Measurements from ENCODE around the gene POLR1F. TPM values are rescaled to one million over a fixed set of nuclear protein-coding genes. Genes with fewer than 3 reads are reported as not detected.
A peak's percentile ranks its signal among the peaks of the same experiment; 100 is the strongest.

Gene POLR1F
- total RNA-seq, 1 experiment from 2014 or later, result 22.3 TPM

DNA sequence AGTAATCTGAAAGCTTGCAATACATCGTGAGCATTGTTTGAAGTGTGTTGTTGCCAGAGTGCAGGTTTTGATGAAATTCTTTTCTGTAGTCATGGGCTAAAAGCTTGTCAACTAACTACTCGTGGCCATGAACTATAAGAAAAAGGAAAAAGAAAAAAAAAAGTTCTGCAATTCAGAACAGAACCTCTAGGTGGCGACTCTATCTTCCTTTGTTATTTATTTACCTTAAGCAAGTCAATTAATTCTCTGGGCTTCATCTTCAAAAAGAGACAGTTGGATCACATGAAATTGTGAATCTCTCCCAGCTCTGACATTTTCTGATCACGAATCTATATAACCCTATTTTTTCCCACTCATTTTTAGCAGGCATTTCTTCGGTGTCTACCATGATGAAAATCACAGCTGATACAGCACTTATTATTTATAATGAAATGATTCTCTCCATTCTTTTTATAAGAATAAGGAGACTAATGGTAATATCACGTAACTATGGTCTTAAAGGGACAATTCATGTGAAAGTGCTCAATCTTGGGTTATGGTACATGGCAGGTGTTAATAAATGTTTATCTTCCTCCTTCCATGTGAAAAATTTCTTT lies 45.8 kb upstream of the POLR1F start:
- ChIA-PET CTCF (interaction anchor here (0.6 to 3.9 kb wide), 10 partner anchors 8 to 844 kb away, joined by 3 to 22 read pairs (median 6); partner anchors contain the start of genes POLR1F and TMEM196), POLR2A (no interaction called here)
- no peak for DNase-seq (ENCODE audit: low spot score)
- Mint-ChIP-seq H3K9me3 (no peaks in the 10 kb centered on the region), H3K4me3 (no peak overlapping the region), H3K36me3 (no peaks in the 10 kb centered on the region), H3K27me3 (ENCODE audit: low read depth) (no peaks in the 10 kb centered on the region), H3K27ac (no peak overlapping the region), H3K4me1 (0 out of 2 replicates have a peak, but pooled peaks cover 2% of the 10 kb centered on the region)
- no peak for ATAC-seq
- no peak for TF ChIP-seq MXD4 (CRISPR knock-in tag; IDR thresholded peaks at IDR 0.05; ENCODE audit: borderline replicate concordance)
- TF ChIP-seq, protein P1, sequence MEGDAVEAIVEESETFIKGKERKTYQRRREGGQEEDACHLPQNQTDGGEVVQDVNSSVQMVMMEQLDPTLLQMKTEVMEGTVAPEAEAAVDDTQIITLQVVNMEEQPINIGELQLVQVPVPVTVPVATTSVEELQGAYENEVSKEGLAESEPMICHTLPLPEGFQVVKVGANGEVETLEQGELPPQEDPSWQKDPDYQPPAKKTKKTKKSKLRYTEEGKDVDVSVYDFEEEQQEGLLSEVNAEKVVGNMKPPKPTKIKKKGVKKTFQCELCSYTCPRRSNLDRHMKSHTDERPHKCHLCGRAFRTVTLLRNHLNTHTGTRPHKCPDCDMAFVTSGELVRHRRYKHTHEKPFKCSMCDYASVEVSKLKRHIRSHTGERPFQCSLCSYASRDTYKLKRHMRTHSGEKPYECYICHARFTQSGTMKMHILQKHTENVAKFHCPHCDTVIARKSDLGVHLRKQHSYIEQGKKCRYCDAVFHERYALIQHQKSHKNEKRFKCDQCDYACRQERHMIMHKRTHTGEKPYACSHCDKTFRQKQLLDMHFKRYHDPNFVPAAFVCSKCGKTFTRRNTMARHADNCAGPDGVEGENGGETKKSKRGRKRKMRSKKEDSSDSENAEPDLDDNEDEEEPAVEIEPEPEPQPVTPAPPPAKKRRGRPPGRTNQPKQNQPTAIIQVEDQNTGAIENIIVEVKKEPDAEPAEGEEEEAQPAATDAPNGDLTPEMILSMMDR (IDR thresholded peaks at IDR 0.05), result peak; percentile 91

DNA sequence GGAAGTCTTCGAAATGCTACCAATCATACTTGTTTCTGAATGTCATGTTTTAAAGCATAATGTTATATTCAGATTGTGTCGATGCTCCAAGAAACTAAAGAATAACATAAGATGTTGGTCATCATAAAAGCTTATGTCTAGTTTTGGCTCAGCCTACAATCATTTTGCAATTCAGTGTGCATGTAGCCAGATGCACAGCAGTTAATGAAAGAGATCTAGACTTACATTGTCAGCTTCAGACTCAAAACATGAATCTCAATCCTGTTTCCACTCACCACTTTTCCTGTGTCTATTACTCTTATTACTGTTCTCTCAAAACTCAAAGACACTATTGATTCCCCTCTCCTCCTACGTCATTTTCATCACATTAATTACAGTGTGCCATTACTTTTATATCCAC lies 43.2 kb upstream of the POLR1F start:
- CTCF ChIA-PET, result no interaction called here
- Mint-ChIP-seq H3K27me3 (ENCODE audit: low read depth) (no peaks in the 10 kb centered on the region), H3K4me3 (no peak overlapping the region), H3K36me3 (no peaks in the 10 kb centered on the region), H3K4me1 (0 out of 2 replicates have a peak, but pooled peaks cover 3% of the 10 kb centered on the region), H3K9me3 (no peaks in the 10 kb centered on the region), H3K27ac (no peak overlapping the region)
- POLR2A ChIA-PET, result no interaction called here
- DNase-seq (ENCODE audit: low spot score) (no peak), ATAC-seq (no peak)
- TF ChIP-seq ZNF317 (CRISPR knock-in tag; IDR thresholded peaks at IDR 0.05; ENCODE audit: borderline replicate concordance, low read depth) (no peak), ZNF232 (CRISPR knock-in tag; IDR thresholded peaks at IDR 0.05) (no peak), TEAD4 (CRISPR knock-in tag; IDR thresholded peaks at IDR 0.05) (no peak), FOXP1 (CRISPR knock-in tag; IDR thresholded peaks at IDR 0.05; ENCODE audit: borderline replicate concordance) (no peak), FOXJ3 (CRISPR knock-in tag; IDR thresholded peaks at IDR 0.05; ENCODE audit: borderline replicate concordance) (no peak), ATF1 (CRISPR knock-in tag; IDR thresholded peaks at IDR 0.05) (no peak), ELF4 (CRISPR knock-in tag; IDR thresholded peaks at IDR 0.05; ENCODE audit: low read depth) (no peak), ESRRA (CRISPR knock-in tag; IDR thresholded peaks at IDR 0.05; ENCODE audit: borderline replicate concordance) (no peak)
- TF ChIP-seq, protein P2, sequence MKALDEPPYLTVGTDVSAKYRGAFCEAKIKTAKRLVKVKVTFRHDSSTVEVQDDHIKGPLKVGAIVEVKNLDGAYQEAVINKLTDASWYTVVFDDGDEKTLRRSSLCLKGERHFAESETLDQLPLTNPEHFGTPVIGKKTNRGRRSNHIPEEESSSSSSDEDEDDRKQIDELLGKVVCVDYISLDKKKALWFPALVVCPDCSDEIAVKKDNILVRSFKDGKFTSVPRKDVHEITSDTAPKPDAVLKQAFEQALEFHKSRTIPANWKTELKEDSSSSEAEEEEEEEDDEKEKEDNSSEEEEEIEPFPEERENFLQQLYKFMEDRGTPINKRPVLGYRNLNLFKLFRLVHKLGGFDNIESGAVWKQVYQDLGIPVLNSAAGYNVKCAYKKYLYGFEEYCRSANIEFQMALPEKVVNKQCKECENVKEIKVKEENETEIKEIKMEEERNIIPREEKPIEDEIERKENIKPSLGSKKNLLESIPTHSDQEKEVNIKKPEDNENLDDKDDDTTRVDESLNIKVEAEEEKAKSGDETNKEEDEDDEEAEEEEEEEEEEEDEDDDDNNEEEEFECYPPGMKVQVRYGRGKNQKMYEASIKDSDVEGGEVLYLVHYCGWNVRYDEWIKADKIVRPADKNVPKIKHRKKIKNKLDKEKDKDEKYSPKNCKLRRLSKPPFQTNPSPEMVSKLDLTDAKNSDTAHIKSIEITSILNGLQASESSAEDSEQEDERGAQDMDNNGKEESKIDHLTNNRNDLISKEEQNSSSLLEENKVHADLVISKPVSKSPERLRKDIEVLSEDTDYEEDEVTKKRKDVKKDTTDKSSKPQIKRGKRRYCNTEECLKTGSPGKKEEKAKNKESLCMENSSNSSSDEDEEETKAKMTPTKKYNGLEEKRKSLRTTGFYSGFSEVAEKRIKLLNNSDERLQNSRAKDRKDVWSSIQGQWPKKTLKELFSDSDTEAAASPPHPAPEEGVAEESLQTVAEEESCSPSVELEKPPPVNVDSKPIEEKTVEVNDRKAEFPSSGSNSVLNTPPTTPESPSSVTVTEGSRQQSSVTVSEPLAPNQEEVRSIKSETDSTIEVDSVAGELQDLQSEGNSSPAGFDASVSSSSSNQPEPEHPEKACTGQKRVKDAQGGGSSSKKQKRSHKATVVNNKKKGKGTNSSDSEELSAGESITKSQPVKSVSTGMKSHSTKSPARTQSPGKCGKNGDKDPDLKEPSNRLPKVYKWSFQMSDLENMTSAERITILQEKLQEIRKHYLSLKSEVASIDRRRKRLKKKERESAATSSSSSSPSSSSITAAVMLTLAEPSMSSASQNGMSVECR (CRISPR knock-in tag; IDR thresholded peaks at IDR 0.05; ENCODE audit: borderline replicate concordance), result no peak
- TF ChIP-seq, protein P3, sequence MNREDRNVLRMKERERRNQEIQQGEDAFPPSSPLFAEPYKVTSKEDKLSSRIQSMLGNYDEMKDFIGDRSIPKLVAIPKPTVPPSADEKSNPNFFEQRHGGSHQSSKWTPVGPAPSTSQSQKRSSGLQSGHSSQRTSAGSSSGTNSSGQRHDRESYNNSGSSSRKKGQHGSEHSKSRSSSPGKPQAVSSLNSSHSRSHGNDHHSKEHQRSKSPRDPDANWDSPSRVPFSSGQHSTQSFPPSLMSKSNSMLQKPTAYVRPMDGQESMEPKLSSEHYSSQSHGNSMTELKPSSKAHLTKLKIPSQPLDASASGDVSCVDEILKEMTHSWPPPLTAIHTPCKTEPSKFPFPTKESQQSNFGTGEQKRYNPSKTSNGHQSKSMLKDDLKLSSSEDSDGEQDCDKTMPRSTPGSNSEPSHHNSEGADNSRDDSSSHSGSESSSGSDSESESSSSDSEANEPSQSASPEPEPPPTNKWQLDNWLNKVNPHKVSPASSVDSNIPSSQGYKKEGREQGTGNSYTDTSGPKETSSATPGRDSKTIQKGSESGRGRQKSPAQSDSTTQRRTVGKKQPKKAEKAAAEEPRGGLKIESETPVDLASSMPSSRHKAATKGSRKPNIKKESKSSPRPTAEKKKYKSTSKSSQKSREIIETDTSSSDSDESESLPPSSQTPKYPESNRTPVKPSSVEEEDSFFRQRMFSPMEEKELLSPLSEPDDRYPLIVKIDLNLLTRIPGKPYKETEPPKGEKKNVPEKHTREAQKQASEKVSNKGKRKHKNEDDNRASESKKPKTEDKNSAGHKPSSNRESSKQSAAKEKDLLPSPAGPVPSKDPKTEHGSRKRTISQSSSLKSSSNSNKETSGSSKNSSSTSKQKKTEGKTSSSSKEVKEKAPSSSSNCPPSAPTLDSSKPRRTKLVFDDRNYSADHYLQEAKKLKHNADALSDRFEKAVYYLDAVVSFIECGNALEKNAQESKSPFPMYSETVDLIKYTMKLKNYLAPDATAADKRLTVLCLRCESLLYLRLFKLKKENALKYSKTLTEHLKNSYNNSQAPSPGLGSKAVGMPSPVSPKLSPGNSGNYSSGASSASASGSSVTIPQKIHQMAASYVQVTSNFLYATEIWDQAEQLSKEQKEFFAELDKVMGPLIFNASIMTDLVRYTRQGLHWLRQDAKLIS (CRISPR knock-in tag; IDR thresholded peaks at IDR 0.05; ENCODE audit: borderline replicate concordance), result no peak
- TF ChIP-seq, protein P4, sequence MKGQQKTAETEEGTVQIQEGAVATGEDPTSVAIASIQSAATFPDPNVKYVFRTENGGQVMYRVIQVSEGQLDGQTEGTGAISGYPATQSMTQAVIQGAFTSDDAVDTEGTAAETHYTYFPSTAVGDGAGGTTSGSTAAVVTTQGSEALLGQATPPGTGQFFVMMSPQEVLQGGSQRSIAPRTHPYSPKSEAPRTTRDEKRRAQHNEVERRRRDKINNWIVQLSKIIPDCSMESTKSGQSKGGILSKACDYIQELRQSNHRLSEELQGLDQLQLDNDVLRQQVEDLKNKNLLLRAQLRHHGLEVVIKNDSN (CRISPR knock-in tag; IDR thresholded peaks at IDR 0.05), result no peak
- TF ChIP-seq, protein P5, sequence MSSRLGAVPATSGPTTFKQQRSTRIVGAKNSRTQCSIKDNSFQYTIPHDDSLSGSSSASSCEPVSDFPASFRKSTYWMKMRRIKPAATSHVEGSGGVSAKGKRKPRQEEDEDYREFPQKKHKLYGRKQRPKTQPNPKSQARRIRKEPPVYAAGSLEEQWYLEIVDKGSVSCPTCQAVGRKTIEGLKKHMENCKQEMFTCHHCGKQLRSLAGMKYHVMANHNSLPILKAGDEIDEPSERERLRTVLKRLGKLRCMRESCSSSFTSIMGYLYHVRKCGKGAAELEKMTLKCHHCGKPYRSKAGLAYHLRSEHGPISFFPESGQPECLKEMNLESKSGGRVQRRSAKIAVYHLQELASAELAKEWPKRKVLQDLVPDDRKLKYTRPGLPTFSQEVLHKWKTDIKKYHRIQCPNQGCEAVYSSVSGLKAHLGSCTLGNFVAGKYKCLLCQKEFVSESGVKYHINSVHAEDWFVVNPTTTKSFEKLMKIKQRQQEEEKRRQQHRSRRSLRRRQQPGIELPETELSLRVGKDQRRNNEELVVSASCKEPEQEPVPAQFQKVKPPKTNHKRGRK (CRISPR knock-in tag; IDR thresholded peaks at IDR 0.05; ENCODE audit: borderline replicate concordance), result no peak
- TF ChIP-seq, protein P6, sequence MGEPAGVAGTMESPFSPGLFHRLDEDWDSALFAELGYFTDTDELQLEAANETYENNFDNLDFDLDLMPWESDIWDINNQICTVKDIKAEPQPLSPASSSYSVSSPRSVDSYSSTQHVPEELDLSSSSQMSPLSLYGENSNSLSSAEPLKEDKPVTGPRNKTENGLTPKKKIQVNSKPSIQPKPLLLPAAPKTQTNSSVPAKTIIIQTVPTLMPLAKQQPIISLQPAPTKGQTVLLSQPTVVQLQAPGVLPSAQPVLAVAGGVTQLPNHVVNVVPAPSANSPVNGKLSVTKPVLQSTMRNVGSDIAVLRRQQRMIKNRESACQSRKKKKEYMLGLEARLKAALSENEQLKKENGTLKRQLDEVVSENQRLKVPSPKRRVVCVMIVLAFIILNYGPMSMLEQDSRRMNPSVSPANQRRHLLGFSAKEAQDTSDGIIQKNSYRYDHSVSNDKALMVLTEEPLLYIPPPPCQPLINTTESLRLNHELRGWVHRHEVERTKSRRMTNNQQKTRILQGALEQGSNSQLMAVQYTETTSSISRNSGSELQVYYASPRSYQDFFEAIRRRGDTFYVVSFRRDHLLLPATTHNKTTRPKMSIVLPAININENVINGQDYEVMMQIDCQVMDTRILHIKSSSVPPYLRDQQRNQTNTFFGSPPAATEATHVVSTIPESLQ (CRISPR knock-in tag; IDR thresholded peaks at IDR 0.05), result no peak

Measured in WTC11 (cell line).